ENCODE data around the gene LGALSL.

LGALSL gene

DNA sequence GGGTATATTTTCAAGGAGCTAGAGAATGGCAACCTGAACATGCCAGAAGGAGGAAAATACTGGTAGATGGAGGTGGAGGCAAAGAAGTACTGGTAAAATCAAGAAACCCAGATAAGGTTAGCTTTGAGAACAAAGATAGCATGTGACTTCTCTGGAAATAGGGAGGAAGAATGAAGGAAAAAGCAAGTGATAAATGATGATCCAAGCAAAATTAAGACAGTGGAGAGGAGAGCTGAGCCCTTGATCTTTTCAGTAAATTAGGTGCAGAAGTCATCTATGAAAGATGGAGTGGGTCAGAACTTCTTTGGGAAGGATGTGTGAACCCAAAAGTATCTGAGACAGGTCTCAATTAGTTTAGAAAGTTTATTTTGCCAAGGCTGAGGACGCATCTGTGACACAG is 44.5 kb downstream of the LGALSL start:
- DNase-seq (ENCODE audit: low read depth in 2 of 2) = no peak

DNA sequence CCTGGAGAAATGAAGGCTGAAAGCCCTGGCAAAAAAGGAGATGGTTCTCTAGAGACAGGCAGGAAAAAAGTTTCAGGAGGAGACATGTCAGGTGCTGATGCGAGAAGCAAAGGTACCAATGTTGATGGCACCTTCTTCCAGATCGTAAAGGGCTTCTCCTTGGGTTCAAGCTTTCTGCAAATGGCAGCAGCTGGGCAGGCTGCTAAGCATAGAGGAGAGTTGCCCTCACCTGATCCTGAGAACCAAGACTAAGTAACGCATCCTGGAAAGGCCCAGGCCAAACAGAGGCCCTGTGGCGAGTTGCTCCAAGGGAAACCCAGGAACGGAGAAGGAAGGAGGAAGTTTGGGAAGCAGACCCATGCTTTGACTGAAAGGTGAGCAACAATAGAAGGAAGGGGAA is 46.6 kb downstream of the LGALSL start:
- DNase-seq (ENCODE audit: low read depth in 2 of 2) = no peak

DNA sequence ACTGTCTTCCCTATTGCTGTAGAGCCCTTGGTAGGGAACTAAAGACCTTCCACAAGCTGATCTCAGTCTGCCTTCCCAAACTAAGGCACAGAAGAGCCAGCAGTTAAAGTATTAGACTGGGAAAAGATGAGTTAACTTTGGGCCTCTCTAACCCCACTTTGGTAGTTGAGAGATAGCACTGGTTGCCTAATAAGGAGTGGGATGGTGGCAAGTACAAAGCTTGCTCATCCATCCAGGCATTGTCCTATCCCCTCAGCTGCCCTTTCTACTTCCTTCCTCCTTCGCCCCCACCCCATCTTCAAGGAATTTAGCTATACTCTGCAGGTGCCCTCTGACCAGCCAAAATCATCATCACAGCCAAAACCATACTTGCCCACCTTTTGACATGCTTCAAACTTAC is 48.0 kb downstream of the LGALSL start:
- DNase-seq (ENCODE audit: low read depth in 2 of 2) = no peak

DNA sequence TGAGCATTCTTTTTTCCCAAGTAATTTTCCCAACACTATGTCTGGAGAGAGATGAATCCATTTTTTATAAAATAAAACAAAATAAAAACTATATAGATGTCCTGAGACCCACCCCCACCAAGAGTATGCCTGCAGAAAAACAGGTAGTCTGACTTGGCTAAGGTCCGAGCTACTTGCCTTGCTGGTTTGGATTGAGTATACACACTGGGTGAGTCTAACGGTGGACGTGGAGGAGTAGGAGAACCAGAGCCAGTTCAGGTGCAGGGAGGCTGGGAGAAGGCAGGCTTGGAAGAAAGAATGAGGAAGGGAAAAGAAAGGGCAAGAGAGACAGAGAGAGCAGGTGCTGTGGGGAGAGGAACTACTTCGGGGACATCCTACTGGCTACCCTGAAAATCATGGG is 48.9 kb downstream of the LGALSL start:
- DNase-seq (ENCODE audit: low read depth in 2 of 2) = no peak

DNA sequence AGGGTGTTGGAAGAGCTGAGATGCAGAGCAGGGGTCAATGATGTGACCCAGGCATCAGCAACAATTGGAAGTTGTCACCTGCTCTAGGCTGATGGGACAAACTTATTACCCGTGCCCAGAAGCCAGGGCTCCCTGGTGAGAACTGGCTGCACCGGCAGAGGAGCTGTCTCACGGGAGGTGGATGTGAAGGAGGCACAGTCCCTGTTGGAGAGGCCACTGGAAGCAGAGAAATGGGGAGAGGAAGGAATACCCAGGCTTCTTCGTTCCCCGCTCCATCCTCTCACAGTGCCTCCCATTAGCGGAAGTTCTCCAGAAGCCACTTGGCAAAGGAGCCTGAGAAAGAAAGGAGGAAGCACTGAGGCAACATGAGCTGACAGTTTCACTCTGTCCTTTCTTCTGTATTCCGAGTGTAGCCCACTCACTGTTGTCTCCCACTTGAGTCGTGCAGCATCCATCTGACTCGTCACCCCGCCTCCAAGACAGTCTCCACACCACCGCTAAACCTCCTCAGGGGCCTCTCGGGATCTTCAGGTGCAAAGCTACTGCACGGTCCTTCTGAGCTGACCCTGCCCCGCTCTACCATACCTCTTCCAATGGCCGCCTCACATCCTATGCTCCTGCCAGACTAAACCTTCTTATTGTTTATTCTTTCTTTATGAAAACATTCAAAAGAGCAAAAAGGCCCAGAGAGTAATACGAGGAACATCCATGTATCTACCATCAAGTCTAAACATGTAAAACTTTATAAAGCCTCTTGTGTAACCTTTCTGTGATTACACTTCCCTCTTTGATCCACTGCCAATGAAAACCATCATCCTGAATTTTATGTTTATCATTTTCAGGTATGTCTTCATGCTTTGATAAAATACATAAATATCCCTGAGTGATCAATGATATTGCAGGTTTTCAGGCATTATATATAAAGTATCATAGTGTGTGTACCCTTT is 51.1 kb downstream of the LGALSL start:
- DNase-seq (ENCODE audit: low read depth in 2 of 2) = no peak

DNA sequence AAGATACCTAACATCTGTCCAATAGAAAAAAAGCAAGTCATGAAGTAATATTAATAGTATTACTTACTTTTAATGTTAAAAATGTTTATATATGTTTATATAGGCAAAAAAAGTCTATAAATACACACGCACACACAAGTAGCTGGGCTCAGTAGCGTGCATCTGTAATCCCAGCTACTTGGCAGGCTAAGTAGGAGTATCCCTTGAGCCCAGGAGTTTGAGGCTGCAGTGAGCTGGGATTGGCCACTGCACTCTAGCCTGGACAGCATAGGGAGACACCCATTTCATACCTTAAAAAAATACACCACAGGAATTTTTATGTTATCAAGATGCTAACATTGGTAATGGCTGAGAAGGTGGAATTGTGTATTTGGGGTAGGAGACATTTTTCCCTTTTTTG is 52.7 kb downstream of the LGALSL start:
- DNase-seq (ENCODE audit: low read depth in 2 of 2) = no peak

Data from stimulated activated CD4-positive, alpha-beta T cell treated with anti-CD3 and anti-CD28 coated beads, Interleukin-1b, Interleukin-23, amount 100 ng/mL, for 4 hours (primary cell).